GM15510 (cell line): ENCODE results near the gene CPNE5.

ENCODE experiments used
- POLR2A ChIP-seq: IDR thresholded peaks from 3 replicates; pipeline ENCODE4 v1.6.1; 2011; ENCODE audit warnings: borderline replicate concordance; ENCODE audit not compliant: insufficient read length; ENCODE audit errors: extremely low read depth

The CPNE5 gene

GRCh38 chr6:36743538-36744303 lies 95.5 kb downstream of the CPNE5 start:
- TF ChIP-seq POLR2A = no peak

- no peak for TF ChIP-seq POLR2A
These were observed 96.2 kb downstream of the CPNE5 start for GRCh38 chr6:36743032-36743431.

- no peak for TF ChIP-seq POLR2A
These were observed 97.1 kb downstream of the CPNE5 start for GRCh38 chr6:36742146-36742545.

DNA sequence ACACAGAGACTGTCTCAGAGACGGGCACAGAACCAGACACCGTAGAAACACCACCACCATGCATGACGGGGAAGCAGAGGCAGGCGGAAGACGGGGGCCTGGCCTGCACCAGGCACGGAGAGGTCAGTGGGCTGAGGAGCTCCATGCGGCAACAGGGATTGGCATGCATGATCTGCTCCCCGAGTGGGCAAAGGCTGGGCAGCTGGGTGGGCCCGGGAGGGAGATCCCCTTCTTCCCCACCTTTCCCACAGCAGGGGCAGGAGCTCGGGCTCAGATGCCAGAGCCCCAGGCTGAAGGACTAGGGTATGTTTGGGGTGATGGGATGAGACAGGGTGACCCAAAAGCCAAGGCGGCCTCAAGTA lies 98.4 kb downstream of the CPNE5 start:
- no peak for TF ChIP-seq POLR2A

GRCh38 chr6:36739947-36740817 lies 99.1 kb downstream of the CPNE5 start:
- TF ChIP-seq POLR2A = no peak

DNA sequence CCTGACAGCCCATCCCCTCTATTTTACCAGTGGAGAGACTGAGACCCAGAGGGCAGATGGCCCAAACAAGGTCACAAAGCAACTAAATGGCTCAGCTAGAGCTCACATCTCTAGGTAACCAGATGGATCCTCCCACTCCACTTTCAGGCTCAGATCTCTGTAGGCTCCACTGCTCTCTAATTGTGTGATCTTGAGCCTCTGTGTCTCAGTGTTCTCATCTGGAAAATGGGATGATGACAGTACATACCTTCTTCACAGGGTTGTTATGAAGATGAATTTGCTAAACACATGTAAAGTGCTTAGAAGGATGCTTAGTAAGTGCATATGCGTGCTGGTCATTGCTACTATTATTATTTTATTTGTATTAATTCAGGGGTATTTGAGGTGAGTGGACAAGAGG lies 101.1 kb downstream of the CPNE5 start:
- no peak for TF ChIP-seq POLR2A

DNA sequence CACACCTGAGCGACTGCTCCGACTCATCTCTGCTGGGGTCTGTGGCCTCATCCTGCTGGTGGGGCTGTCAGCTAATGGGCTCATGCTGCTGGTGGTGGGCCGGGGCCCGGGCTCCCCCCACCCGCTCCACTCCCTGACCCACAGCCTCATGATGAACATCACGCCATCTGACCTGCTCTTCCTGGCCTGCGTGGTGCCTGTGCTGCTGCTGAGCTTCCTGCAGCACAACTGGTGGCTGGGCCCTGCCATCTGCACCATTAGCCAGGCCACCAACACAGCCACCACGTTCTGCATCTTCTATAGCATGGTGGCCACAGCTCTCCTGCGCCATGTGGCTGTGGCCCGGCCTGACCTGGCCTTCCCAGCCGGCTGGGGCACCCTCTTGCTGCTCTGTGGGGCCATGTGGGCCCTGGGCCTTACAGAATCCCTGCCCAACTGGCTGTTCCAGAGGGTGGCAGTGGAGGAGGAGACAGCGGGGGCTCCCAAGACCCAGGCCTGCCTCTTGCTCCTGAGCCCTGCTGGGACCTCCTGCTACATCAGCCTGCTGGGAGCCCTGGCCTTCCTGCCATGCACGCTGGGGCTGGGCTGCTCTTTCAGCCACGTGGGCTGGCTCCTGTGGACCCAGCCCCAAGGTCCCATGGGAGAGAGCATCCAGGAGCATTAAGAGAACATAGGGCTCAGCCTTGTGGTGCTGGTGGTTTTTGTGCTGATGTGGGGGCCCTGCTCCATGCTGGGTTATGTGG lies 102.0 kb downstream of the CPNE5 start:
- no peak for TF ChIP-seq POLR2A

- no peak for TF ChIP-seq POLR2A
These were observed 103.9 kb downstream of the CPNE5 start for GRCh38 chr6:36735110-36736071.

DNA sequence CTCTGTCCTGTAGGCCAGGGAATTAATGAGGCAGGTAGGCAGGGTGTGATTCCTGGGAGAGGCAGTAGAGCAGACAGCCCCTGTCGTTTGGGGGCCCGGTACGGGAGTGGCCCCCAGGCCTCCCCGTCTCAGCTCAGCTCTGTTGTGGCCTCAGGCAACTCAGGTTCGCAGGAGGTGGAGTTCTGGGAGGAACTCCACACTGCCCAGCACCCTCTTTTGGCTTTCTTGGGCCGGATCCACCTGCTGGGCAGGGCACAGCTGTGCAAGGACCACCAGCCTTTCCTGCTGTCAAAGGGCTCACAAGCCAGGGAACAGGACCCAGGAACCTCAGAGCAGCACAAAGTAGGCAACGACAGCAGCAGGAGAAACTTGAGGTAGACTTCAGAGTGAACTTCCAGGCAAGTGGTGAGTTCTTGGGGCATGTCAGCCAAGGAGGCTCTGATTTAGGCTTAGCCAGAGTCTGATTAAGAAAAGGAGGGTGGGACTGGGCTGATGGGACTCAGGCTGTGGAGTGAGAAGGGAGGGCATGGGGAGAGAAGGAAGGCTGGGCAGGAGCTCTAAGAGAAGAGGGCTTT lies 104.7 kb downstream of the CPNE5 start:
- TF ChIP-seq POLR2A = no peak

DNA sequence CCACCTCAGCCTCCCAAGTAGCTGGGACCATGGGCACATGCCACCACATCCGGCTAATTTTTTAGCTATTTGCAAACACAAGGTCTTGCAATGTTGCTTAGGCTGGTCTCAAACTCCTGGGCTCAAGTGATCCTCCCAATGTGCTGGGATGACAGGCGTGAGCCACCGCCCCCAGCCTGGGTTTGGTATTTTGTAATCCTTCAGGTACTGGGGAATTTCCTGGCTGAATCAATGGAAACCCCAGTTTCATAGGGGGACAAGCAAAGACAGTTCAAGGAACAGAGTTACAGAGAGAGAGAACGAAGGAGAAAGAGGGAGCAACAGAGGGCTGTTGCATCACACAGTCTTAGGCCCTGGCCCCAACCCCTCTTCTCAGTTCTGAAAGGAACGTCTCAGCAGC lies 105.9 kb downstream of the CPNE5 start:
- TF ChIP-seq POLR2A = no peak

DNA sequence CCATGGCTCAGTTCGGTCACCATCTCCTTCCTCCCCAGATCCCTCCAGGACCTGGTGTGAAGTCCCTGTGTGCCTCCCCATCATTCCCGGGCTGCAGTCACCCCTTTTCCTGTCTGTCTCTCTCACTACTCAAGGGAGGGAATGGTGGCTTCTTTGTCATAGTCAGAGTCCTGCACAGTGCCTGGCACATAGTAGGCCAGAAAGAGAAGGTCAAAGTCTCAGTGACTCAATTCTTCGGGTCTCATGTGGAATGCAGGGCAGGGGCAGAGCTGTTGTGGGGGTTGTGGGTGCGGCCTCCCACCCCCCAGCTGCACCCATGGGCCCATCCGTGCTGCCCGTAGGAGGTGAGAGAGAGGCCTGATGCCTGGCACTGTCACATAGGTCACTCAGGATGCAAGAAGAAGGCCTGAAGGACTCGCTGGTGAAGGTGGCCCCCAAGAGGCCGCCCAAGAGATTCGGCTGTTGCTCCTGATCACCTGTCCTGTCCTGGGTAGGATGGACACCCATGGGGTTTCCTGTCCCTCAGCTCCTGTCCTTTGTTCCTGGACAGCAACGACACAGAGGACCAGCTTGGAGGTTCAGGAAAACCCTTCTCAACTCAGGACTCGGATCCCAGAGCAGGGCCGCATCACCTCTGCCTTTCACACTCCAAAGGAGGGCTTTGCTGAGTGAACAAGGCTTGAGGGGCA lies 107.5 kb downstream of the CPNE5 start:
- TF ChIP-seq POLR2A = no peak

DNA sequence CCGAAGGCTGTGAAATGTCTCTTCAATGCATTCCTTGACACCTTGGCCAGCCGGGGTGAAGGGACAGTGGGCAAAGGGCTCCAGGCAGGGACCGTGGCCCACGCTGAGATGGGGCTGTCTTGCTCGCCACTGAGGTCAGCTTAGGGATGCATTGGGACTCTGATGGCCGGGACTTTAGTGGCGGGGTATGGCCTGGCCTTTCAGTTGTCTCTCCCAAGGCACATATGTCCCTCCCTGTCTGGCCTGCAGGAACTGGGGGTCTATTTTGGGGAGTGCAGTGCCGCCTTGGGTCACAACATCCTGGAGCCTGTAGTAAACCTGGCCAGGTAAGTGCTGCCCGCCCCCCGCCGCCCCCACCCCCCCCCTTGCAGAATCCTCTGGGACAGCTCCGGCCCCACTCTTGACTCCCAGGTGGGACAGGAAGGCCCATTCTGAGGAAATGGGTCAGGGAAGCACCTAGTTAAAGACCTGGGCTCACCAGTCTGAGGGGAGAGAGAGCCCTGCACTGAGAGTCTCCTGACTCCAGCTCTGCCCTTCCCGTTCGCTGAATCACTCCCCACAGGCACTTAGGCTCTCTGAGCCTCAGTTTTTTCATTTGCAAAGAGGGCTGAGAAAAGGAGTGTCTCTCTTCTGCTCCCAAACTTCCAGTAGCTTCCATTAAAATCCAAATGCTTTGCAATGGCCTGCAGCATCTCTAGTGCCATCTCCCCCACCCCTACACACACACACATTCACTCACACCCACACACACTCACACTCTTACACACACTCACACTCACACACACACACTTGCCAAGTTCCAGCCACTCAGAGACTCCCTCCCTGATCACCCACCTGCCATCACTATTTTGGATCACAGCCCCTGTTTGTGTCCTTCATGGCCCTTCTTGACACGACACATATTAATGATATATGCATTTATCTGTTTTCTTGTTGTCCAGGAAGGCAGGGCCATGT lies 108.5 kb downstream of the CPNE5 start:
- no peak for TF ChIP-seq POLR2A

DNA sequence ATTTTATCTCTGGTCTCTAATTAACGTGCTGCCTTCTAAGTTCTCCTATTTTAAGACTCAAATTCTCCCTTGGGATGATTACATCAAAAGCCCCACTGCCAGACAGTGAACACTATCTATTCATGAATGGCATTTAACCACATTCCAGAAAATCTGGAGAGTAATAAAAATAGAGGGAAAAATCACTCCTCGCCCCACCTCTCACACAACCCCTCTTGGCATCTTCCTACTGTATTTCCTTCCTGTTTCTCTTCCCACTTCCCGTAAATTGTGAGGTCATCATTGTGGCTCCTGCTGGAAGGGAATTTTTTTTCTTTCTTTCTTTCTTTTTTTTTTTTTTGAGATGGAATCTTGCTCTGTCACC lies 110.1 kb downstream of the CPNE5 start:
- TF ChIP-seq POLR2A = no peak
